WERI-Rb-1 (cell line): Measurements from ENCODE around the gene HHAT.

Source experiments
- DNase-seq: peaks from one replicate; pipeline ENCODE4 v3.0.0-alpha.2; 2020
- H3K27ac ChIP-seq: fragments of 250-450 bp; sonication (Bioruptor Pico); 2 replicates; pipeline ENCODE4 v1.5.1; 2020; ENCODE audit warnings: mild to moderate bottlenecking, moderate library complexity
- H3K27me3 ChIP-seq: fragments of 250-450 bp; sonication (Bioruptor Pico); 2 replicates; pipeline ENCODE4 v1.5.1; 2021; ENCODE audit warnings: mild to moderate bottlenecking, low read depth, moderate library complexity; ENCODE audit not compliant: insufficient read depth, severe bottlenecking
- H3K36me3 ChIP-seq: fragments of 250-450 bp; sonication (Bioruptor Pico); 2 replicates; pipeline ENCODE4 v1.5.1; 2020; ENCODE audit warnings: mild to moderate bottlenecking, moderate library complexity
- H3K4me3 ChIP-seq: 2 replicates; pipeline ENCODE4 v1.5.1; 2011; ENCODE audit warnings: low read depth, mild to moderate bottlenecking, control low read depth, low read length
- H3K9me3 ChIP-seq: fragments of 250-450 bp; sonication (Bioruptor Pico); 2 replicates; pipeline ENCODE4 v1.5.1; 2021; ENCODE audit warnings: mild to moderate bottlenecking, moderate library complexity; ENCODE audit not compliant: severe bottlenecking
- TF ChIP-seq, protein P1 (sequence below): IDR thresholded peaks from 2 replicates; pipeline ENCODE4 v1.5.1; 2011; ENCODE audit warnings: low read depth, mild to moderate bottlenecking, control low read depth, inconsistent platforms, low read length

The HHAT gene

DNA sequence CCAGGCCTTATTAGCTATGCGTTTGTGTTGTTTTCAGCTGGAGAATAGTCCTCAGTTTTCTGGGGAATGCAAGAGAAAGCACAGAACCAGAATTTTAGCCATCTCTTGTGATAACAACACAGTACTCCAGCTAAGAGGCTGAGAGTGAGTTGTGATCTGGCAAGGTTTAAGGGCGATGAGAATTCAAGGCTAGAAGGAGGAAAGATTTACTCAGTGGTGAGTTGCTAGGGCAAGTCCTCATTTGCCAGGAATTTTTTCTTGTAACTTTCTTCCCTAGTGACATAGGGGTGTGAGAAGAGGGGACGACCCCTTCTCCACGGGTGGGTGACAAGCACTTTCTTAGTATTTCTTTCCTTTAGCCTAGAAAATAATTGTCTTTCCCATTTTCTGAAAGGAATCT is 53.2 kb downstream of the HHAT start:
- no peaks in the 10 kb centered on the region for H3K9me3 ChIP-seq
- H3K27me3 ChIP-seq, result no peaks in the 10 kb centered on the region
- DNase-seq, result no peak
- no peak overlapping the region for H3K4me3 ChIP-seq
- H3K27ac ChIP-seq, result no peak overlapping the region
- TF ChIP-seq, protein P1, sequence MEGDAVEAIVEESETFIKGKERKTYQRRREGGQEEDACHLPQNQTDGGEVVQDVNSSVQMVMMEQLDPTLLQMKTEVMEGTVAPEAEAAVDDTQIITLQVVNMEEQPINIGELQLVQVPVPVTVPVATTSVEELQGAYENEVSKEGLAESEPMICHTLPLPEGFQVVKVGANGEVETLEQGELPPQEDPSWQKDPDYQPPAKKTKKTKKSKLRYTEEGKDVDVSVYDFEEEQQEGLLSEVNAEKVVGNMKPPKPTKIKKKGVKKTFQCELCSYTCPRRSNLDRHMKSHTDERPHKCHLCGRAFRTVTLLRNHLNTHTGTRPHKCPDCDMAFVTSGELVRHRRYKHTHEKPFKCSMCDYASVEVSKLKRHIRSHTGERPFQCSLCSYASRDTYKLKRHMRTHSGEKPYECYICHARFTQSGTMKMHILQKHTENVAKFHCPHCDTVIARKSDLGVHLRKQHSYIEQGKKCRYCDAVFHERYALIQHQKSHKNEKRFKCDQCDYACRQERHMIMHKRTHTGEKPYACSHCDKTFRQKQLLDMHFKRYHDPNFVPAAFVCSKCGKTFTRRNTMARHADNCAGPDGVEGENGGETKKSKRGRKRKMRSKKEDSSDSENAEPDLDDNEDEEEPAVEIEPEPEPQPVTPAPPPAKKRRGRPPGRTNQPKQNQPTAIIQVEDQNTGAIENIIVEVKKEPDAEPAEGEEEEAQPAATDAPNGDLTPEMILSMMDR, result no peak
- no peaks in the 10 kb centered on the region for H3K36me3 ChIP-seq

DNA sequence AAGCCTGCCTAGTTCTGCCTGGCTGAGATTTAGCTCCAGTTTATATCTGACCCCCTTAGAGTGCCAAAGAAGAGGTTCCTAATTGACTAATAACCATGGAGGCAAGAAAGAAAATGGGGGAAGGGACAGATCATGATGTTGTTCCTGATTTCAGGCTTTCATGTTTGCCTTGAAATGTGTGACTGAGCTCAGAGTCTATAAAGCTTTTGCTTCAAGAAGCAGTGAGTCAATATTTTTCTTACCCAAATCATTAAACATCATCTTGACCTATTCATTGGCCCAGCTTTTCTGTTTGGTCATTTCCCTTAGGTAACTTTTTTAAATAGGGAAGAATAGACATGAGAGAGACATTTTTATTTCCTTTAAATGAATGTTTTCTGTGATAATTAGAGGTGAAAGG is 55.9 kb downstream of the HHAT start:
- Histone ChIP-seq H3K4me3 (no peak overlapping the region), H3K27ac (no peak overlapping the region), H3K36me3 (no peaks in the 10 kb centered on the region), H3K9me3 (no peaks in the 10 kb centered on the region), H3K27me3 (no peaks in the 10 kb centered on the region)
- no peak for DNase-seq
- TF ChIP-seq, protein P1, result no peak

DNA sequence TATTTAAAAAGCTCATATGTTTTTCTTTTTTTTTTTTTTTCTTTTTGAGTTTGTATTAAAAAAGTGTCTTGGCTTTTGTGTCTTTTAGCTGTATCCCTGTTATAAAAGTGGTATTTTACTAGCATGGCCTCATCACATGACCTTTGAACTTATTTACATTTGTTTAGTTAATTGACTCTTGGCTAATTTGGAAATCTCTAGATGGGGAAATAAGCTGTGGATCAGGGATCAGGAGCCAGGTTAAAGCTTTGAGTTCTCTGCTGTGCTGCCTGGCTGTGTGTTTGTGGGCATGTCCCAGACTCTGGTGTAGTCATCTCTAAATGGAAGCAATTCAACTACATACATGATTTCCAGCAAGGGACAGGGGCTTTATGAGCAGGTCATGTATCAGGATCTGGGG is 56.5 kb downstream of the HHAT start:
- no peaks in the 10 kb centered on the region for H3K27me3 ChIP-seq
- H3K27ac ChIP-seq, result no peak overlapping the region
- TF ChIP-seq, protein P1, result no peak

DNA sequence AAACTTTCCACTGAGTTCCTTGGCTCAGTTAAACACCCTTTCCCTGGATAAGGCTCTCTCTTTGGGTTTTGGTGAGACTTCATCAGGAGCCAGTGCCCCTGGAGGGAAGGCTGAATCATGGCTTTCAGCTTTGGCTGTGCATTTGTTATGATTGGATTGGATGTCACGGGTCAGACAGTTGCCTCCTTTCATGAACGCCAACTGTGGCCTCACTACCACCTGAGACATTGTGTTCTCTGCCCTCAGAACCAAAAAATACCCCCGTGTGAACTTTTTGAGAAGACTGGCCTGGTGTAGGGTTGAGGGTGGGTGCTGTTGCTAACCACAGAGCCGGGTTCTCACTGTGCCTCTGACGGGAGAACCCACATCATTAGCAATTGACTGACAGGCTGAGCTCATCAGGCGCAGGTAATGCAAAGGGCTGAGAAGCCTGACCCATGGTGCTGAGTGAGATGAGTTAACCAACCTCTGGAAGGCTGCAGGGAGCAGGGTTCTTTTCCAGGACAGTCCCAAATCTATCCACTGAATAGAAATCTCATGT is 65.6 kb downstream of the HHAT start:
- no peaks in the 10 kb centered on the region for H3K9me3 ChIP-seq
- TF ChIP-seq, protein P1, result no peak
- no peaks in the 10 kb centered on the region for H3K27me3 ChIP-seq
- no peak for DNase-seq
- H3K36me3 ChIP-seq, result no peaks in the 10 kb centered on the region; the same call in 1 of the 2 replicates
- no peak overlapping the region for H3K27ac ChIP-seq
- no peak overlapping the region for H3K4me3 ChIP-seq

More for the DNA sequence above, 56.5 kb downstream of the HHAT start:
- Histone ChIP-seq H3K36me3 (no peaks in the 10 kb centered on the region), H3K9me3 (no peaks in the 10 kb centered on the region), H3K4me3 (no peak overlapping the region)
- no peak for DNase-seq

DNA sequence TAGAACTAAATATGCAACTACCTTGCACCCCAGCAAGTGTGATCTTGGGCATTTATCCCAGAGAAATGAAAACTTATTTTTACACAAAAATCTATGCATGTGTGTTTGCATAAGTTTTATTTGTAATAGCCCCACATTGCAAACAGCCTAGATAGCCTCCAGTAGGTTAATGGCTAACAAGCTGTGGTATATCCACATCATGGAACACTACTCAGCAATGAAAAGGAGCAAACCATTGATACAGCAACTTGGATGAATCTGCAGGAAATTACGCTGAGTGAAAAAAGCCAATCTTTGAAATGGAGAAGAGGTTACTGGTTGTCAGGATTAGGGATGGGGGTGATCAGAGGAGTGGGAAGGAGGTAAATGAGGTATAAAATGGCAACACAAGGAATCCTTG is 67.8 kb downstream of the HHAT start:
- Histone ChIP-seq H3K27me3 (no peaks in the 10 kb centered on the region), H3K27ac (no peak overlapping the region)
- TF ChIP-seq, protein P1, result no peak

DNA sequence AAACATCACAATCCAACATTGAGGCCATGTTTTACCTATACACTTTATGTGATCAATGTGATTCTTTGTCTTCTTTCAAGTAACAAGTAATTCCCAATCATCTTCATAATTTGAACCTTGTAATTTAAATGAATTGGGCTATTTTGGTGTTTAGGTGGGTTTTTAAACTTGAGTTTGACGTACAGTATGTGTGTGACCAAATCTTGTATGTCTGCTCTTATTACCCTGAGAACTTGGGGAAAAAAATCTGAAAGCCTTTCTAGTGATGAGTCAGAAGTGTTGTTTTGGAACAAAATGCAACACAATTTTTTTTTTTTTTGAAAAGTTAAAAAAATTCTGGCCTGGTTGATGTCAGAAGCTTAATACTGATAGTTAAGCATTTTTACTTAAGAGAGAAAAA is 68.5 kb downstream of the HHAT start:
- Histone ChIP-seq H3K36me3 (no peaks in the 10 kb centered on the region; the same call in 1 of the 2 replicates), H3K9me3 (no peaks in the 10 kb centered on the region), H3K27ac (no peak overlapping the region), H3K4me3 (no peak overlapping the region), H3K27me3 (no peaks in the 10 kb centered on the region)
- TF ChIP-seq, protein P1, result no peak
- no peak for DNase-seq

More for the DNA sequence above, 67.8 kb downstream of the HHAT start:
- Histone ChIP-seq H3K36me3 (no peaks in the 10 kb centered on the region; the same call in 1 of the 2 replicates), H3K4me3 (no peak overlapping the region), H3K9me3 (no peaks in the 10 kb centered on the region)
- DNase-seq, result no peak
